ENCODE measurements around the gene RAB4A.

The RAB4A gene

GRCh38 chr1:229270547-229271447, at the start of gene RAB4A (continued):
- TF ChIP-seq SP2 (tag by site-specific recombination; IDR thresholded peaks at IDR 0.05) = peak; percentile 50
- TF ChIP-seq ZNF596 (tag by site-specific recombination; IDR thresholded peaks at IDR 0.05) = no peak; the same call in 1 of the 2 replicates
- no peak for TF ChIP-seq ZNF488 (tag by site-specific recombination; IDR thresholded peaks at IDR 0.05)
- peak; percentile 71 for TF ChIP-seq ZNF335 (tag by site-specific recombination; conservative IDR thresholded peaks at IDR 0.05)
- TF ChIP-seq HOXA7 (CRISPR knock-in tag; IDR thresholded peaks at IDR 0.05; ENCODE audit: borderline replicate concordance) = no peak; the same call in 1 of the 2 replicates
- peak; percentile 82; the same call in 1 of the 2 replicates for TF ChIP-seq ZSCAN5A (tag by site-specific recombination; IDR thresholded peaks at IDR 0.05)
- TF ChIP-seq SALL2 (tag by site-specific recombination; IDR thresholded peaks at IDR 0.05; ENCODE audit: borderline replicate concordance) = no peak
- TF ChIP-seq PRDM2 (tag by site-specific recombination; IDR thresholded peaks at IDR 0.05; ENCODE audit: borderline replicate concordance) = no peak; the same call in 1 of the 2 replicates
- TF ChIP-seq ZNF580 (tag by site-specific recombination; IDR thresholded peaks at IDR 0.05) = 0 out of 2 replicates have a peak, but pooled peaks have one; percentile 27
- TF ChIP-seq ZBTB10 (tag by site-specific recombination; IDR thresholded peaks at IDR 0.05) = no peak
- no peak for TF ChIP-seq MZF1 (tag by site-specific recombination; IDR thresholded peaks at IDR 0.05; ENCODE audit: borderline replicate concordance)
- no peak for TF ChIP-seq ZNF274 (IDR thresholded peaks at IDR 0.05; ENCODE audit: low read length)
- no peak for TF ChIP-seq ZNF274 (tag by site-specific recombination; IDR thresholded peaks at IDR 0.05; ENCODE audit: borderline replicate concordance)
- TF ChIP-seq EGR2 (tag by site-specific recombination; IDR thresholded peaks at IDR 0.05; ENCODE audit: low read depth) = peak; percentile 66
- TF ChIP-seq ZBTB7A (tag by site-specific recombination; IDR thresholded peaks at IDR 0.05; ENCODE audit: low read depth) = no peak; the same call in 1 of the 2 replicates
- no peak for TF ChIP-seq ZBTB48 (tag by site-specific recombination; IDR thresholded peaks at IDR 0.05)
- TF ChIP-seq ZNF302 (tag by site-specific recombination; IDR thresholded peaks at IDR 0.05; ENCODE audit: low read depth) = no peak
- no peak for TF ChIP-seq ZNF138 (tag by site-specific recombination; IDR thresholded peaks at IDR 0.05; ENCODE audit: borderline replicate concordance)
- no peak for TF ChIP-seq BCL11A (tag by site-specific recombination; IDR thresholded peaks at IDR 0.05; ENCODE audit: low read depth)
- TF ChIP-seq ZNF777 (tag by site-specific recombination; IDR thresholded peaks at IDR 0.05; ENCODE audit: borderline replicate concordance) = no peak
- TF ChIP-seq REST (tag by site-specific recombination; IDR thresholded peaks at IDR 0.05) = peak; percentile 30; the same call in 1 of the 2 replicates
- no peak for TF ChIP-seq ZFP37 (tag by site-specific recombination; IDR thresholded peaks at IDR 0.05)
- TF ChIP-seq ZNF211 (tag by site-specific recombination; IDR thresholded peaks at IDR 0.05; ENCODE audit: low read depth) = no peak

Data from HEK293 (cell line).